Loucy (cell line): ENCODE results near the gene PLD2.

Experiments used
- CTCF ChIP-seq: fragments of 200-600 bp; sonication (generic); conservative IDR thresholded peaks from 2 replicates; pipeline ENCODE4 v1.5.1; 2014; ENCODE audit warnings: mild to moderate bottlenecking, antibody characterized with exemption, low read length
- EZH2phosphoT487 ChIP-seq: fragments of 200-600 bp; IDR thresholded peaks from 2 replicates; pipeline ENCODE4 v1.6.1; 2018; ENCODE audit warnings: antibody characterized with exemption, mild to moderate bottlenecking, moderate library complexity, borderline replicate concordance

- no peak for TF ChIP-seq CTCF
- TF ChIP-seq EZH2phosphoT487, result no peak
These were observed 4.7 kb upstream of the PLD2 start, which contains the start of gene C17orf114 for GRCh38 chr17:4802228-4802627.
